HepG2 (cell line): ENCODE measurements around the gene B4GALT5. TPM values are rescaled to one million over a fixed set of nuclear protein-coding genes. Genes with fewer than 3 reads are reported as not detected.

Experiments used
- ATAC-seq: fragments of 200-7000 bp; cut with Tn5 transposase; 3 replicates; pipeline ENCODE4 v1.9.1; 2020; ENCODE audit warnings: mild to moderate bottlenecking, moderate library complexity
- BruUV-seq: library from RNA; stranded (reverse); fragments of 400-500 nt; replicated peaks from 2 replicates; lab custom pipeline; 2021; lab: Mats Ljungman, UMichigan
- CTCF ChIA-PET: fragments of 300-600 bp; formaldehyde crosslinking; extraction: SDS; loops from one replicate; lab custom pipeline; 2021; ENCODE audit warnings: low total read pairs, inconsistent platforms, low intra/inter-chr PET ratio; lab: Yijun Ruan, JAX
- POLR2A ChIA-PET: fragments of 350-600 bp; sonication (Branson Sonifier 250); formaldehyde crosslinking; loops from one replicate; lab custom pipeline; 2020; ENCODE audit warnings: antibody characterized with exemption, inconsistent platforms; lab: Yijun Ruan, JAX
- DNase-seq: peaks from one replicate; pipeline ENCODE4 v3.0.0-alpha.2; 2015; ENCODE audit warnings: low spot score
- FAIRE-seq: peaks from 3 replicates; lab custom pipeline; 2011; peaks lifted over from hg19 to GRCh38; lab: Jason Lieb, UNC
- H2AFZ ChIP-seq: one replicate; pipeline ENCODE4 v1.6.1; 2011; ENCODE audit warnings: low read length, inconsistent platforms
- H3K27ac ChIP-seq: fragments of 300-600 bp; 3 replicates; pipeline ENCODE4 v1.8.0; 2011; ENCODE audit warnings: mixed run types, mild to moderate bottlenecking, mixed read lengths, low read length, inconsistent platforms; ENCODE audit not compliant: insufficient read depth; ENCODE audit errors: extremely low read length
- H3K27me3 ChIP-seq, 2 experiments: fragments of 200-600 bp in 1 of 2; 2 replicates in 1 of 2; 3 replicates in 1 of 2; pipeline versions ENCODE4 v1.6.0 to v1.8.0; 2011; ENCODE audit warnings: low read length in 2 of 2, mild to moderate bottlenecking in 2 of 2, moderate library complexity in 2 of 2, inconsistent platforms in 1 of 2; ENCODE audit not compliant: insufficient read depth in 2 of 2, control insufficient read depth in 1 of 2
- H3K36me3 ChIP-seq, 2 experiments: fragments of 200-600 bp in 1 of 2; replicated peaks in 1 of 2; 2 replicates in 1 of 2; 3 replicates in 1 of 2; pipeline versions ENCODE4 v1.5.1 to v1.8.0; 2011; ENCODE audit warnings: low read length in 2 of 2, inconsistent platforms in 1 of 2; ENCODE audit not compliant: insufficient read depth in 2 of 2, control insufficient read depth in 1 of 2
- H3K4me1 ChIP-seq: 2 replicates; pipeline ENCODE4 v1.5.1; 2012; ENCODE audit warnings: low read length, inconsistent platforms; ENCODE audit not compliant: insufficient read depth
- H3K4me2 ChIP-seq: 2 replicates; pipeline ENCODE4 v1.6.0; 2011; ENCODE audit warnings: low read depth, low read length, inconsistent platforms
- H3K4me3 ChIP-seq, 3 experiments: fragments of 200-600 bp in 1 of 3; sonication (generic), shearing (Covaris generic) in 1 of 3; replicated peaks in 1 of 3; 2 replicates each; pipeline ENCODE4 v1.5.1; 2011 to 2016; ENCODE audit warnings: low read length in 3 of 3, inconsistent platforms in 2 of 3, low read depth in 2 of 3, mild to moderate bottlenecking in 2 of 3, control low read depth in 1 of 3, mixed read lengths in 1 of 3; ENCODE audit not compliant: insufficient read depth in 1 of 3
- H3K79me2 ChIP-seq: one replicate; pipeline ENCODE4 v1.6.1; 2011; ENCODE audit warnings: low read length, inconsistent platforms; ENCODE audit not compliant: insufficient read depth
- H3K9ac ChIP-seq: 2 replicates; pipeline ENCODE4 v1.6.0; 2011; ENCODE audit warnings: mild to moderate bottlenecking, low read depth, low read length, inconsistent platforms; ENCODE audit not compliant: insufficient read depth
- H3K9me3 ChIP-seq: 2 replicates; pipeline ENCODE4 v1.5.1; 2012; ENCODE audit warnings: mild to moderate bottlenecking, low read length
- H4K20me1 ChIP-seq: 2 replicates; pipeline ENCODE4 v1.6.0; 2011; ENCODE audit warnings: inconsistent platforms, mild to moderate bottlenecking, low read length, moderate library complexity; ENCODE audit not compliant: insufficient read depth
- ARID5B ChIP-seq: IDR thresholded peaks from 2 replicates; pipeline ENCODE4 v1.4.0; 2020; ENCODE audit warnings: mild to moderate bottlenecking, missing genetic modification reagents
- ELF1 ChIP-seq: sonication (generic); formaldehyde crosslinking; IDR thresholded peaks from 2 replicates; pipeline ENCODE4 v1.4.0; 2020; ENCODE audit warnings: missing genetic modification reagents
- HNF1B ChIP-seq: sonication (generic); formaldehyde crosslinking; IDR thresholded peaks from 2 replicates; pipeline ENCODE4 v1.5.1; 2020; ENCODE audit warnings: mild to moderate bottlenecking, moderate library complexity, missing genetic modification reagents
- HOXA9 ChIP-seq: sonication (generic); formaldehyde crosslinking; IDR thresholded peaks from 2 replicates; pipeline ENCODE4 v1.8.1; 2022; ENCODE audit warnings: missing genetic modification reagents, mild to moderate bottlenecking, moderate library complexity, borderline replicate concordance
- KDM5A ChIP-seq: fragments of 200-600 bp; sonication (generic); IDR thresholded peaks from 2 replicates; pipeline ENCODE4 v1.7.0; 2018; ENCODE audit warnings: antibody characterized with exemption, mild to moderate bottlenecking, low read length, borderline replicate concordance
- MEIS1 ChIP-seq: sonication (generic); formaldehyde crosslinking; IDR thresholded peaks from 2 replicates; pipeline ENCODE4 v1.9.0; 2021; ENCODE audit warnings: mild to moderate bottlenecking, missing genetic modification reagents, moderate library complexity, borderline replicate concordance
- MTF1 ChIP-seq: sonication (generic); formaldehyde crosslinking; IDR thresholded peaks from 2 replicates; pipeline ENCODE4 v1.5.0; 2020; ENCODE audit warnings: missing genetic modification reagents
- SRSF1 ChIP-seq: fragments of 200-400 bp; formaldehyde crosslinking; optimal IDR thresholded peaks from 2 replicates; pipeline ENCODE3; 2017; ENCODE audit warnings: mild to moderate bottlenecking, low read depth, low read length, moderate library complexity
- ZNF275 ChIP-seq: sonication (generic); formaldehyde crosslinking; IDR thresholded peaks from 2 replicates; pipeline ENCODE4 v1.8.0; 2022; ENCODE audit warnings: missing genetic modification reagents, mild to moderate bottlenecking, inconsistent platforms, borderline replicate concordance
- ZNF280D ChIP-seq: sonication (generic); formaldehyde crosslinking; IDR thresholded peaks from 2 replicates; pipeline ENCODE4 v1.5.1; 2020; ENCODE audit warnings: mild to moderate bottlenecking, missing genetic modification reagents
- ZNF619 ChIP-seq: sonication (generic); formaldehyde crosslinking; IDR thresholded peaks from 2 replicates; pipeline ENCODE4 v1.4.0; 2020; ENCODE audit warnings: mild to moderate bottlenecking, missing genetic modification reagents
- WGBS: methylation state at CpG from one replicate; pipeline ENCODE4 v1.1.6; 2017; ENCODE audit warnings: low lambda C conversion rate; 5-methylcytosine and 5-hydroxymethylcytosine counted together
- in situ Hi-C: cut with HindIII; loops from 2 replicates; pipeline ENCODE4 v1.10.0; 2017; ENCODE audit warnings: low pct_unique_long_range_greater_than_20kb; ENCODE audit not compliant: extremely low pct_ligation_motif_present
- intact Hi-C: fragments of 100-400 bp; cut with micrococcal nuclease; formaldehyde crosslinking; loops from one replicate; pipeline ENCODE4 v1.10.0; 2022; ENCODE audit not compliant: unreplicated experiment
- polyA plus RNA-seq, 8 experiments: library from polyadenylated mRNA; depleted of rRNA in 3 of 8; stranded (reverse) in 7 of 8; unstranded in 1 of 8; fragments of >200 nt; fragmentation: Illumina TruSeq in 4 of 8; extraction: Trizol in 4 of 8; gene quantifications; 2 replicates each; pipeline versions ENCODE4 v1.2.1 to v1.2.3, GENCODE V29; 2011 to 2016; ENCODE audit warnings: low read depth in 4 of 8, missing spikeins in 1 of 8, mixed read lengths in 1 of 8; ENCODE audit not compliant: insufficient read depth in 1 of 8
- total RNA-seq, 5 experiments: library from RNA; depleted of rRNA; stranded (reverse); fragments of >200 nt; fragmentation: Illumina TruSeq; extraction: Trizol; gene quantifications; 2 replicates each; pipeline ENCODE4 v1.2.3, GENCODE V29; 2016; ENCODE audit warnings: low read depth in 1 of 5

The B4GALT5 gene
- total and polyA plus RNA-seq, 2 of the 13 experiments (the other 11 are each of a cell fraction or from before 2014, with no cell fraction given) = 27.3 to 30.9 TPM

- no peaks in the 10 kb centered on the region for H3K36me3 ChIP-seq
- H2AFZ ChIP-seq = no peak overlapping the region
- ChIA-PET POLR2A (interaction anchor here (5.9 kb wide), 1 partner anchor 11 kb away, joined by 59 read pairs; no protein-coding TSS in a partner anchor), CTCF (no interaction called here)
- no peak for ATAC-seq
- H3K27me3 ChIP-seq = no peaks in the 10 kb centered on the region; a peak in 2 of 5 replicates
- no TSS peak for BruUV-seq
- intact Hi-C loops (no loop called here), in situ Hi-C loops (no loop called here)
- H3K4me3 ChIP-seq = no peak overlapping the region
- no peak for FAIRE-seq
- no peaks in the 10 kb centered on the region for H4K20me1 ChIP-seq
- H3K4me1 ChIP-seq = peaks cover 64% of the 10 kb centered on the region
- peak overlapping the region; percentile 41; the same call in 1 of the 2 replicates for H3K4me2 ChIP-seq
- no peak overlapping the region for H3K9ac ChIP-seq
- WGBS = 64% methylated on average over 10 of the region's 10 CpGs
- no peaks in the 10 kb centered on the region for H3K9me3 ChIP-seq
- DNase-seq = no peak
- no peaks in the 10 kb centered on the region for H3K79me2 ChIP-seq
- no peak overlapping the region for H3K27ac ChIP-seq
- 0 out of 2 replicates have a peak, but pooled peaks have one; percentile 7 for TF ChIP-seq ZNF280D (CRISPR knock-in tag)
- TF ChIP-seq HNF1B = no peak
- TF ChIP-seq ZNF275 (CRISPR knock-in tag) = no peak
- TF ChIP-seq SRSF1 = no peak
- 0 out of 2 replicates have a peak, but pooled peaks have one; percentile 31 for TF ChIP-seq ZNF619 (CRISPR knock-in tag)
- TF ChIP-seq MEIS1 (CRISPR knock-in tag) = 0 out of 2 replicates have a peak, but pooled peaks have one; percentile 60
- no peak for TF ChIP-seq KDM5A
- TF ChIP-seq HOXA9 = 0 out of 2 replicates have a peak, but pooled peaks have one; percentile 16
- no peak for TF ChIP-seq ARID5B (CRISPR knock-in tag)
- TF ChIP-seq ELF1 (CRISPR knock-in tag) = no peak
- TF ChIP-seq MTF1 (CRISPR knock-in tag) = no peak
Measured at GRCh38 chr20:49595346-49595745, 118.3 kb downstream of the B4GALT5 start.
